Suprapubic skin (tissue), 4 donors: ENCODE data around the gene CRIP2. TPM values are rescaled to one million over a fixed set of nuclear protein-coding genes. Genes with fewer than 3 reads are reported as not detected.

Source experiments
- DNase-seq, 2 donors: peaks; one replicate each; pipeline ENCODE4 v3.0.0-alpha.2; 2019; ENCODE audit warnings: low spot score in 2 of 2
- H3K27ac ChIP-seq: fragments of 200-600 bp; sonication (generic); one replicate; pipeline ENCODE4 v1.5.1; 2019
- H3K27me3 ChIP-seq: fragments of 200-600 bp; sonication (generic); one replicate; pipeline ENCODE4 v1.5.1; 2019
- H3K36me3 ChIP-seq: fragments of 200-600 bp; sonication (generic); one replicate; pipeline ENCODE4 v1.5.1; 2019
- H3K4me1 ChIP-seq: fragments of 200-600 bp; sonication (generic); one replicate; pipeline ENCODE4 v1.5.1; 2019
- H3K4me3 ChIP-seq: fragments of 200-600 bp; sonication (generic); one replicate; pipeline ENCODE4 v1.5.1; 2019; ENCODE audit warnings: mild to moderate bottlenecking
- H3K9me3 ChIP-seq: fragments of 200-600 bp; sonication (generic); one replicate; pipeline ENCODE4 v1.5.1; 2019
- EP300 ChIP-seq: sonication (generic); formaldehyde crosslinking; IDR thresholded peaks from one replicate; pipeline ENCODE4 v1.6.1; 2017; ENCODE audit warnings: antibody characterized with exemption
- POLR2A ChIP-seq, 2 donors: fragments of 450-650 bp; IDR thresholded peaks; one replicate each; pipeline ENCODE4 v1.6.1; 2017; ENCODE audit warnings: antibody characterized with exemption in 2 of 2, mild to moderate bottlenecking in 2 of 2, moderate library complexity in 2 of 2
- POLR2AphosphoS5 ChIP-seq, 3 donors: sonication (generic); formaldehyde crosslinking; IDR thresholded peaks; one replicate each; pipeline ENCODE4 v1.6.1; 2017; ENCODE audit warnings: antibody characterized with exemption in 3 of 3
- WGBS: methylation state at CpG from one replicate; pipeline ENCODE4 v1.1.5; 2018; 5-methylcytosine and 5-hydroxymethylcytosine counted together
- total RNA-seq, 4 donors: library from RNA; depleted of rRNA; stranded (reverse); fragments of >200 nt; gene quantifications; one replicate each; pipeline ENCODE4 v1.1.0, GENCODE V29; 2016
- TF ChIP-seq, protein P1 (sequence below), 2 donors: fragments of 200-600 bp in 1 of 2; fragments of 450-650 bp in 1 of 2; sonication (generic) in 1 of 2; IDR thresholded peaks; one replicate each; pipeline ENCODE4 v1.5.1; 2016 to 2019; ENCODE audit warnings: antibody characterized with exemption in 2 of 2, mild to moderate bottlenecking in 1 of 2, moderate library complexity in 1 of 2

Gene CRIP2
- total RNA-seq, 4 donors from 2014 or later = 70.7 to 140 (median 104) TPM

DNA sequence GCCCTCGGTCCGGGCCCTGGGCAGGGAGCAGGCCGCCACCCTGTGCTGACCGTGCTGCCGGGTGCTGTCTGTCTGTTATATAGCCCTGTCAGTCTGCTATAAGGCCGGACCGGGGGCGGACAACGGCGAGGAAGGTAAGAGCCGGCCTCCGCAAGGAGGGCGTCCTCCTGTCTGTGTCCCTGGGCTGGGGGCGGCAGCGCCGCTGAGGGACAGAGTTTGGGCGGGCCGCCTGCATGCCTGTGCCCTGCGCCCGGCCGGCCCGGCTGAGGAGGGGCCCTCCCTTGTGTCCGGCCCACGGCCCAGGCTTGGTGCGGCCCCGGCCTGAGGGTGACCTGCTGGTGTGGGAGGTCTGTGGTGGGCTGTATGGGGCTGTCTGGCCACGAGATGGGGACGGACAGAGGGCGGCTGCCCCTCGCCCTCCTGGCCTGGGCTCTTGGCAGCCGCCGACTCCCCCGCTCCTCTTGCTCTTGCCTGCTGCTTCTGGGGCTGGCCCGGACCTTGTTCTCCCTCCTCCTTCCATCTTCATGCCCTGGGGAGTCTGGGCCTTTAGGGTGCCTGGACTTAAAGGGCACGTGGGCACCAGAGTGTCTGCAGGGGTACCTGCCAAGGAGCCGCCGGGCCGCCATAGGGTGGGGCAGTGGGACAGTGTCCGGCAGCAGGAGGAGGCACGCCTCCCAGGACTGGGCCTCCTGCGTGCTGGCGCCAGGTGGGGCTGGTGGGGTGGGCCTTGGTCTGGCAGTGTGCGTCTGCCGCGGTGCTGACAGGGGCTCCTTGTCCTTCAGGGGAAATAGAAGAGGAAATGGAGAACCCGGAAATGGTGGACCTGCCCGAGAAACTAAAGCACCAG lies 25.1 kb upstream of the CRIP2 start:
- 88% methylated on average over 13 of the region's 47 CpGs for WGBS
- Histone ChIP-seq H3K4me3 (no peak overlapping the region), H3K27me3 (no peaks in the 10 kb centered on the region), H3K4me1 (peaks cover 8% of the 10 kb centered on the region), H3K27ac (no peak overlapping the region), H3K9me3 (no peaks in the 10 kb centered on the region), H3K36me3 (peaks cover 48% of the 10 kb centered on the region)
- no peak for DNase-seq
- TF ChIP-seq POLR2AphosphoS5 (IDR thresholded peaks at IDR 0.05) (no peak), POLR2A (IDR thresholded peaks at IDR 0.05) (no peak), EP300 (no peak)
- TF ChIP-seq, protein P1, sequence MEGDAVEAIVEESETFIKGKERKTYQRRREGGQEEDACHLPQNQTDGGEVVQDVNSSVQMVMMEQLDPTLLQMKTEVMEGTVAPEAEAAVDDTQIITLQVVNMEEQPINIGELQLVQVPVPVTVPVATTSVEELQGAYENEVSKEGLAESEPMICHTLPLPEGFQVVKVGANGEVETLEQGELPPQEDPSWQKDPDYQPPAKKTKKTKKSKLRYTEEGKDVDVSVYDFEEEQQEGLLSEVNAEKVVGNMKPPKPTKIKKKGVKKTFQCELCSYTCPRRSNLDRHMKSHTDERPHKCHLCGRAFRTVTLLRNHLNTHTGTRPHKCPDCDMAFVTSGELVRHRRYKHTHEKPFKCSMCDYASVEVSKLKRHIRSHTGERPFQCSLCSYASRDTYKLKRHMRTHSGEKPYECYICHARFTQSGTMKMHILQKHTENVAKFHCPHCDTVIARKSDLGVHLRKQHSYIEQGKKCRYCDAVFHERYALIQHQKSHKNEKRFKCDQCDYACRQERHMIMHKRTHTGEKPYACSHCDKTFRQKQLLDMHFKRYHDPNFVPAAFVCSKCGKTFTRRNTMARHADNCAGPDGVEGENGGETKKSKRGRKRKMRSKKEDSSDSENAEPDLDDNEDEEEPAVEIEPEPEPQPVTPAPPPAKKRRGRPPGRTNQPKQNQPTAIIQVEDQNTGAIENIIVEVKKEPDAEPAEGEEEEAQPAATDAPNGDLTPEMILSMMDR (IDR thresholded peaks at IDR 0.05) = no peak

DNA sequence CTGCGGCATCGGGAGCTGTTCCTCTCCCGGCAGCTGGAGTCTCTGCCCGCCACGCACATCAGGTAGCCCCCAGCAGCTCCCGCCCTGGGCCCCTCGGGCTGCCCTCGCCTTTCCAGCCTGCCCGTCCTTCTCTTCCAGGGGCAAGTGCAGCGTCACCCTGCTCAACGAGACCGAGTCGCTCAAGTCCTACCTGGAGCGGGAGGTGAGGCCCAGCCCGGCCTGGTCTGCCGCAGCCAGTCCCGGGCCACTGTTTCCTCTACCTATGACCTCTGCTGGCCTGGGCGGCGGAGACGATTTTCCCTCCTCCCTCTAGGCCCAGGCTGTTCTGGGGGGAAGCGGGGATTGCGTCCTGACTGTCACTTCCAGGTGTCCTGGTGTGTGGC lies 24.5 kb upstream of the CRIP2 start:
- Histone ChIP-seq H3K27me3 (no peaks in the 10 kb centered on the region), H3K4me1 (peaks cover 8% of the 10 kb centered on the region), H3K27ac (no peak overlapping the region), H3K36me3 (peaks cover 54% of the 10 kb centered on the region), H3K4me3 (no peak overlapping the region), H3K9me3 (no peaks in the 10 kb centered on the region)
- TF ChIP-seq EP300 (no peak), POLR2AphosphoS5 (IDR thresholded peaks at IDR 0.05) (no peak), POLR2A (IDR thresholded peaks at IDR 0.05) (no peak)
- TF ChIP-seq, protein P1 (IDR thresholded peaks at IDR 0.05) = no peak
- 100% methylated on average over 1 of the region's 22 CpGs for WGBS
- DNase-seq = no peak

DNA sequence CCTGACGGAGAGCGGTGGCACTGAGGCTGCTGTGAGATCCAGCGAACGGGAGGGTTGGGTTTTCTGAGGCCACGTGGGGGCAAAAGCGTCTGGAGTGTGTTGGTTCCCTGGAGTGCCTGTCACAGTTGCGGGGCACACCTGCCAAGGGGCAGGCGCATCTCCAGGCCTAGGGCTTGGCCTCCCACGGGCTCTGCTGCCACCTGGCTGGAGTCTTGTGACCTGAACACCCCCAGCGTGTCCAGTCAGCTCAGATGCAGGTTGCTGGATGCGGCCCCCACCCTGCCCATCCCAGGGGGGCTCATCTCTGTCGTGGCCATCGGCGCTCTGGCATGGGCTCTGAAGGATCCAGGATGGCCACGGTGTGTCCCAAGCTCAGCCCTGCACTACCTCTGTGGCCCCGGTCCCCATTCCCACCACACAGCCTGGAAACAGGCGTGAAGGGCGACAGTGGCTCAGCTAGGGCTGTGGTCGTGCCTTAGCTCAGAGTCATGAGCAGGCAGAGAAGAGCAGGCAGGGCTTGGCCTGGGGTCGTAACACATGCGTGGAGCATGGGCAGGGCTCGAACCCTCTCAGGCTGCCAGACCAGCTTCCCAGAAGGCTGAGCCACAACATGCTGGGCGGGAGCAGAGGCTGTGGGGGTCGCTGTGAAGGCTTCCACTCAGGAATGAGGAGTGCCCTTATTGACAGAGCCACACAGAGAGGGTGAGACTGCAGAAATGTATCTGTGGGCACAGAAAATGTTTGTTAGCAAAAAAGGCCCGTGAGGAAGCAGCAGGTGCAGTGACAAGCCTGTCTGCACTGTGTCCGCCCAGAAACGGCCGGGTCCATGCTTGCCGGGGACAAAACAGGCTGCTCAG lies 23.5 kb upstream of the CRIP2 start:
- Histone ChIP-seq H3K27me3 (no peaks in the 10 kb centered on the region), H3K4me1 (peaks cover 8% of the 10 kb centered on the region), H3K27ac (no peak overlapping the region), H3K36me3 (peaks cover 64% of the 10 kb centered on the region), H3K9me3 (no peaks in the 10 kb centered on the region), H3K4me3 (no peak overlapping the region)
- no peak for TF ChIP-seq POLR2A (IDR thresholded peaks at IDR 0.05)
- no peak for TF ChIP-seq POLR2AphosphoS5 (IDR thresholded peaks at IDR 0.05)
- TF ChIP-seq, protein P1 (IDR thresholded peaks at IDR 0.05) = no peak
- DNase-seq = no peak
- 93% methylated on average over 10 of the region's 29 CpGs for whole genome bisulfite sequencing

DNA sequence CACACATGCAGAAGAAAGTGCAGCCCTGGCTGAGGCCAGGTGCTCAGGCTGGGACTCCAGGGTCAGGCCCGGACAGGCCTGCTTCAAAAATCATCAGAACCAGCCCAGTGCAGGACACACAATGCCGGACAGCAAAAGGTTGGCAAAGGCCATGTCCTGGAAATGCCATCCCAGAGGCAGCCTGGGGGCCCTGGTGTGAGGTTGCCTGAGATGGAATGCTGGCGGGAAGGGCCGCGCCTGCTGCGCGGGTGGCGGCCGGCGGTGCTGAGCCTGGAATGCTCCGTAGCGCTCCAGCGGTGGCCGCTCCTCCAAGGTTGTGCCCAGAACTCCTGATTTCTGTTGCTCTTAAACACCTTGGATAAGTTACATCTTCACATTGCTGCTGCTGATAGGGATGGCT lies 21.7 kb upstream of the CRIP2 start:
- Histone ChIP-seq H3K27me3 (no peaks in the 10 kb centered on the region), H3K27ac (no peak overlapping the region), H3K9me3 (no peaks in the 10 kb centered on the region), H3K36me3 (peaks cover 79% of the 10 kb centered on the region), H3K4me3 (no peak overlapping the region), H3K4me1 (peaks cover 8% of the 10 kb centered on the region)
- no peak for DNase-seq
- TF ChIP-seq, protein P1 (IDR thresholded peaks at IDR 0.05) = no peak
- TF ChIP-seq EP300 (no peak), POLR2A (IDR thresholded peaks at IDR 0.05) (no peak), POLR2AphosphoS5 (IDR thresholded peaks at IDR 0.05) (no peak)
- 83% methylated on average over 10 of the region's 14 CpGs for WGBS

DNA sequence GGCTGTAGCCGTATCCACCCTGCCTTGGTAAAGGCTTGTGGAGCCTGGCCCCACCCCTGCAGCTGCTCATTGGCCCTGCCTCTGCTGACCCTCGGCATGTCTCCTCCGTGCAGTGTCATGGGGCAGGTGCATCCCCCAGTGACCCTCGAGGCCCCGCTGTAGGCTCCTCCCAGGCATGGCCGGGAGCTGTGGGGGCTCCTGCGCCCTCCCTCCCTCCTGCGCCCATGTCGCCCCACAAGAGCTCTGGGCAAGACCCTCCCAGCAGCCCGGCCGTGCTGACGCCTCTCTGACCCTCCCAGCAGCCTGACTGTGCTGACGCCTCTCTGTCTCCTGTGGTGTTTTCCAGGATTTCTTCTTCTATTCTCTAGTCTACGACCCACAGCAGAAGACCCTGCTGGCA lies 20.8 kb upstream of the CRIP2 start:
- H3K27me3 ChIP-seq = no peaks in the 10 kb centered on the region
- no peak for DNase-seq
- no peaks in the 10 kb centered on the region for H3K9me3 ChIP-seq
- peaks cover 2% of the 10 kb centered on the region for H3K4me1 ChIP-seq
- TF ChIP-seq EP300 (no peak), POLR2A (IDR thresholded peaks at IDR 0.05) (no peak), POLR2AphosphoS5 (IDR thresholded peaks at IDR 0.05) (no peak)
- TF ChIP-seq, protein P1 (IDR thresholded peaks at IDR 0.05) = no peak
- peaks cover 84% of the 10 kb centered on the region for H3K36me3 ChIP-seq
- no peak overlapping the region for H3K27ac ChIP-seq
- H3K4me3 ChIP-seq = no peak overlapping the region
- 95% methylated on average over 14 of the region's 14 CpGs for WGBS
